Adipose tissue (tissue), 3 donors: Measurements from ENCODE around the gene ARL11. TPM values are rescaled to one million over a fixed set of nuclear protein-coding genes. Genes with fewer than 3 reads are reported as not detected.

Experiments
- H3K27ac ChIP-seq: one replicate; pipeline ENCODE4 v1.5.1; 2013; ENCODE audit warnings: low read depth, low read length
- WGBS, 3 donors: extraction: QIAGEN DNeasy Blood & Tissue Kit; methylation state at CpG; one replicate each; pipeline ENCODE4 v1.1.7; 2013; 5-methylcytosine and 5-hydroxymethylcytosine counted together
- polyA plus RNA-seq, 3 donors: library from polyadenylated mRNA; stranded (reverse); fragments of 200-250 nt; gene quantifications; one replicate each; pipeline ENCODE4 v1.2.3, GENCODE V29; 2013
- donor health status: healthy with polysubstance abuse.
- donor health status: Bipolar disorder and iron deficiency.
- donor health status: healthy.

Gene ARL11
- polyA plus RNA-seq, 3 donors = 0.18 to 4.2 (median 0.80) TPM

DNA sequence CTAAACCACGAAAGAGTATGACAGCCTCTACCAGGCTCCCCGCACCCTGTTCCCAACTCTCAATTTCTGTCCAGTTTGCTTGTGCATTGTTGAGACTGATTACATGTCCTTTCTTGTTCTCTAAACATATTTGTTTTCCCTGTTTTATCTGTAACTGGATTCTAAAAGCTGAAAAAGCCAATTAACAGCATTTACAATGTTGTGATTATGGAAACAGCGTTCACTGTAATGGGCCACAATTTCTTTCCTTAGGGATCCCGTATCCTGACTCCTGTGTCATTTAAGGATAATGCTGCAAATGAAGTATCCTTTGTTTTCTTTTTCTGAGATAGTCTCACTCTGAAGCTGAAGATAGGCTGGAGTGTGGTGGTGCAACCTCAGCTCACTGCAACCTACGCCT lies 42.5 kb downstream of the ARL11 start:
- WGBS, 3 donors = 68 to 82% (median 78%) methylated on average over 5 of the region's 5 CpGs

GRCh38 chr13:49676581-49677298 lies 48.4 kb downstream of the ARL11 start:
- 96 to 98% (median 97%) methylated on average over 6 of the region's 6 CpGs for WGBS, 3 donors
- no peak overlapping the region for H3K27ac ChIP-seq

More for the DNA sequence above, 42.5 kb downstream of the ARL11 start:
- H3K27ac ChIP-seq = no peak overlapping the region

DNA sequence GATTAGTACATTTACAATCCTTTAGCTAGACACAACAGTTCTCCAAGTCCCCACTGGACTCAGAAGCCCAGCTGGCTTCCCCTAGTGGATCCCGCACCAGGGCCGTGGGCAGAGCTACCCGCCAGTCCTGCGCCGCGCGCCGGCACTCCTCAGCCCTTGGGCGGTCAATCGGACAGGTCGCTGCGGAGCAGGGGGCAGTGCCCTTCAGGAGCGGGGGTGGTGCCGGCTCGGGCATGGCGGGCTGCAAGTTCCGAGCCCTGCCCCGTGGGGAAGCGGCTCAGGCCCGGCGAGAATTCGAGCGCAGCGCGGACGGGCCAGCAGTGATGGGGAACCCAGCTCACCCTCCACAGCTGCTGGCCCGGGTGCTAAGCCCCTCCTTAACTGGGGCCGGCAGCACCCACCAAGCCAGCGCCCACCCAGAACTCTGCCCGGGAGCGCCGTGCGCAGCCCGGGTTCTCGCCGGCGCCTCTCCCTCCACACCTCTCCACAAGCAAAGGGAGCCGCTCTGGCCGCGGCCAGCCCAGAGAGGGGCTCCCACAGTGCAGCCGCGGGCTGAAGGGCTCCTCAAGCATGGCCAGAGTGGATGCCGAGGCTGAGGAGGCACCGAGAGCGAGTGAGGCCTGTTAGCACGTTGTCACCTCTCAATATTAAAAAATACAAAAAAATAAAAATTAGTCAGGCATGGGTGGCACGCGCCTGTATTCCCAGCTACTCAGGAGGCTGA lies 50.0 kb downstream of the ARL11 start:
- no peak overlapping the region for H3K27ac ChIP-seq
- WGBS, 3 donors = 96% methylated on average over 48 of the region's 48 CpGs

DNA sequence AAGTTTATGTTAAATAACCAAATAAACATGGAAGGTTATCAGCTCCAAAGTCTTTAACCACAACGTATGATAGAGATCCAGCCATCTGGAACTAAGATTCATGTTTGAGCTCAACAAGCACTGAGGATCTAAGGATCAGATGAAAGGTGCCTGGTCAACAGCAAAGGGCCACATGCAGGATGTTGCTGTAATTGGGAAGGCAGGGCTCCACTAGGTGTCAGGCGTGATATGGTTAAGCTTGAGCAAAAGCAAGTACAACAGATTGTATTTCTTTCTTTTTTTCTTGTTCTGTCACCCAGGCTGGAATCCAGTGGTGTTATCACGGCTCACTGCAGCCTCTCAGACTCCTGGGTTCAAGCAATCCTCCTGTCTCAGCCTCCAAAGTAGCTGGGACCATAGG lies 50.9 kb downstream of the ARL11 start:
- 64 to 70% (median 69%) methylated on average over 3 of the region's 3 CpGs for WGBS, 3 donors

GRCh38 chr13:49681842-49682435 lies 53.6 kb downstream of the ARL11 start:
- H3K27ac ChIP-seq = no peak overlapping the region
- 83 to 86% (median 84%) methylated on average over 4 of the region's 4 CpGs for WGBS, 3 donors

More for the DNA sequence above, 50.9 kb downstream of the ARL11 start:
- H3K27ac ChIP-seq = no peak overlapping the region

Other genes starting within 250 kb of the ARL11 start
- 10 to 100 TPM in 1 of 3 donors, 1 to 10 TPM in 2; 3.8 to 22.6 (median 6.1) TPM for gene CAB39L, start 184.4 kb upstream of the ARL11 start, polyA plus RNA-seq
- gene SETDB2, start 184.2 kb upstream of the ARL11 start, polyA plus RNA-seq = 1 to 10 TPM; 1.8 to 4.7 (median 2.5) TPM
- 10 to 100 TPM; 24.0 to 40.5 (median 27.3) TPM for gene PHF11, start 132.6 kb upstream of the ARL11 start, polyA plus RNA-seq
- gene RCBTB1, start 42.9 kb upstream of the ARL11 start, polyA plus RNA-seq = 1 to 10 TPM; 4.9 to 9.1 (median 6.4) TPM
- gene EBPL, start 63.0 kb downstream of the ARL11 start, polyA plus RNA-seq = 10 to 100 TPM; 29.7 to 53.3 (median 36.9) TPM
- 10 to 100 TPM in 2 of 3 donors, 1 to 10 TPM in 1; 5.9 to 16.8 (median 14.2) TPM for gene KPNA3, start 164.2 kb downstream of the ARL11 start, polyA plus RNA-seq